ENCODE results near the gene DENR. TPM values are rescaled to one million over a fixed set of nuclear protein-coding genes. Genes with fewer than 3 reads are reported as not detected.

DENR gene
- total RNA-seq, 1 donor from 2014 or later: 100.0 TPM

GRCh38 chr12:122724641-122725243 lies 27.9 kb upstream of the DENR start:
- H3K9me3 ChIP-seq (ENCODE audit: low read depth): no peaks in the 10 kb centered on the region
- TF ChIP-seq EZH2phosphoT487 (IDR thresholded peaks at IDR 0.05) (no peak), CTCF (IDR thresholded peaks at IDR 0.05) (no peak), EZH2 (IDR thresholded peaks at IDR 0.05) (no peak)
- no peak overlapping the region for H2AFZ ChIP-seq (replicated peaks)
- Mint-ChIP-seq H3K4me1 (peaks cover 9% of the 10 kb centered on the region), H3K4me3 (no peak overlapping the region), H3K9me3 (no peaks in the 10 kb centered on the region), H3K27me3 (ENCODE audit: insufficient read depth, low read depth) (no peaks in the 10 kb centered on the region), H3K27ac (no peak overlapping the region), H3K36me3 (no peaks in the 10 kb centered on the region)
- no peak overlapping the region for H3K4me3 ChIP-seq
- no peak overlapping the region for H3K4me2 ChIP-seq
- no peaks in the 10 kb centered on the region for H3K27me3 ChIP-seq
- no peak overlapping the region for H3K27ac ChIP-seq
- no peak overlapping the region for H3K9ac ChIP-seq
- no peaks in the 10 kb centered on the region for H3K79me2 ChIP-seq (ENCODE audit: low read depth)
- H3F3A ChIP-seq (ENCODE audit: low read depth): no peaks in the 10 kb centered on the region
- H3K4me1 ChIP-seq: no peaks in the 10 kb centered on the region
- no peaks in the 10 kb centered on the region for H4K20me1 ChIP-seq (ENCODE audit: low read depth)
- no peaks in the 10 kb centered on the region for H3K36me3 ChIP-seq
- no peak for DNase-seq (ENCODE audit: low spot score)

- H3K27ac ChIP-seq: no peak overlapping the region
- no peaks in the 10 kb centered on the region for H3F3A ChIP-seq (ENCODE audit: low read depth)
- no peaks in the 10 kb centered on the region for H4K20me1 ChIP-seq (ENCODE audit: low read depth)
Measured at GRCh38 chr12:122725452-122726079, 27.1 kb upstream of the DENR start.

GRCh38 chr12:122726080-122726558 lies 26.5 kb upstream of the DENR start:
- Histone ChIP-seq H3K36me3 (no peaks in the 10 kb centered on the region), H4K20me1 (ENCODE audit: low read depth) (no peaks in the 10 kb centered on the region), H3K27me3 (no peaks in the 10 kb centered on the region), H2AFZ (replicated peaks) (no peak overlapping the region), H3K4me1 (no peaks in the 10 kb centered on the region), H3K79me2 (ENCODE audit: low read depth) (no peaks in the 10 kb centered on the region), H3F3A (ENCODE audit: low read depth) (no peaks in the 10 kb centered on the region), H3K27ac (no peak overlapping the region), H3K4me2 (no peak overlapping the region), H3K4me3 (no peak overlapping the region), H3K9me3 (ENCODE audit: low read depth) (no peaks in the 10 kb centered on the region), H3K9ac (no peak overlapping the region)
- Mint-ChIP-seq H3K4me3 (no peak overlapping the region), H3K27me3 (ENCODE audit: insufficient read depth, low read depth) (no peaks in the 10 kb centered on the region), H3K9me3 (no peaks in the 10 kb centered on the region), H3K36me3 (no peaks in the 10 kb centered on the region), H3K27ac (no peak overlapping the region), H3K4me1 (peaks cover 6% of the 10 kb centered on the region)
- no peak for DNase-seq (ENCODE audit: low spot score)
- TF ChIP-seq EZH2phosphoT487 (IDR thresholded peaks at IDR 0.05) (no peak), EZH2 (IDR thresholded peaks at IDR 0.05) (no peak), CTCF (IDR thresholded peaks at IDR 0.05) (no peak)

More at GRCh38 chr12:122725452-122726079, 27.1 kb upstream of the DENR start:
- Histone ChIP-seq H3K36me3 (no peaks in the 10 kb centered on the region), H3K9ac (no peak overlapping the region), H3K4me3 (no peak overlapping the region), H3K4me1 (no peaks in the 10 kb centered on the region), H3K4me2 (no peak overlapping the region), H3K9me3 (ENCODE audit: low read depth) (no peaks in the 10 kb centered on the region), H3K79me2 (ENCODE audit: low read depth) (no peaks in the 10 kb centered on the region), H2AFZ (replicated peaks) (no peak overlapping the region), H3K27me3 (no peaks in the 10 kb centered on the region)
- Mint-ChIP-seq H3K36me3 (no peaks in the 10 kb centered on the region), H3K27ac (no peak overlapping the region), H3K4me3 (no peak overlapping the region), H3K9me3 (no peaks in the 10 kb centered on the region), H3K4me1 (peaks cover 9% of the 10 kb centered on the region), H3K27me3 (ENCODE audit: insufficient read depth, low read depth) (no peaks in the 10 kb centered on the region)
- TF ChIP-seq EZH2phosphoT487 (IDR thresholded peaks at IDR 0.05): no peak
- TF ChIP-seq EZH2 (IDR thresholded peaks at IDR 0.05): no peak
- no peak for TF ChIP-seq CTCF (IDR thresholded peaks at IDR 0.05)
- no peak for DNase-seq (ENCODE audit: low spot score)

All from neural progenitor cell (in vitro differentiated cells).